HCT116 (cell line): ENCODE results near the gene CIDEA. TPM values are rescaled to one million over a fixed set of nuclear protein-coding genes. Genes with fewer than 3 reads are reported as not detected.

Experiments
- ATAC-seq: fragments of 200-7000 bp; cut with Tn5 transposase; 2 replicates; pipeline ENCODE4 v1.9.1; 2020; ENCODE audit warnings: mild to moderate bottlenecking, moderate library complexity
- BruUV-seq: library from RNA; stranded (reverse); fragments of 400-500 nt; replicated peaks from 2 replicates; lab custom pipeline; 2021; lab: Mats Ljungman, UMichigan
- CTCF ChIA-PET: fragments of 300-600 bp; sonication (Branson Sonifier 250); formaldehyde crosslinking; loops from one replicate; lab custom pipeline; 2021; ENCODE audit warnings: antibody characterized with exemption; lab: Charles Lee
- POLR2A ChIA-PET: fragments of 300-600, 350-600 bp; sonication (Branson Sonifier 250); formaldehyde crosslinking; loops from one replicate; lab custom pipeline; 2021; ENCODE audit warnings: antibody characterized with exemption; lab: Charles Lee
- RAD21 ChIA-PET, 2 experiments: fragments of 300-600 bp; sonication (Branson Sonifier 250); formaldehyde crosslinking; loops; one replicate each; lab custom pipeline; 2023; ENCODE audit warnings: low total read pairs in 2 of 2; ENCODE audit not compliant: uncharacterized antibody in 2 of 2, unreplicated experiment in 2 of 2, low non-redundant PET in 1 of 2; lab: Charles Lee
- DNase-seq: peaks from one replicate; pipeline ENCODE4 v3.0.0-alpha.2; 2010; ENCODE audit warnings: low read depth, low spot score
- H2AFZ ChIP-seq: fragments of 200-600 bp; shearing (Covaris generic), sonication (generic); 2 replicates; pipeline ENCODE4 v1.6.1; 2017; ENCODE audit warnings: low read depth, mixed run types, mixed read lengths, antibody characterized with exemption, low read length; ENCODE audit not compliant: poor library complexity, severe bottlenecking
- H3K27ac ChIP-seq: 2 replicates; pipeline ENCODE4 v1.5.1; 2012; ENCODE audit warnings: low read depth, low read length
- H3K27me3 ChIP-seq: fragments of 200-600 bp; sonication (generic); 2 replicates; pipeline ENCODE4 v1.6.1; 2016; ENCODE audit warnings: mixed run types, low read length, mixed read lengths; ENCODE audit not compliant: insufficient read depth
- H3K36me3 ChIP-seq, 2 experiments: fragments of 200-500 bp in 1 of 2; fragments of 200-600 bp in 1 of 2; sonication (Bioruptor generic) in 1 of 2; sonication (generic) in 1 of 2; 2 replicates each; pipeline versions ENCODE4 v1.5.1 to v1.6.1; 2014 to 2016; ENCODE audit warnings: low read length in 2 of 2, inconsistent platforms in 1 of 2, mixed read lengths in 1 of 2, mixed run types in 1 of 2; ENCODE audit not compliant: insufficient read depth in 2 of 2, control insufficient read depth in 1 of 2
- H3K4me1 ChIP-seq, 2 experiments: fragments of 200-600 bp in 1 of 2; sonication (generic) in 1 of 2; 2 replicates each; pipeline versions ENCODE4 v1.5.1 to v1.6.1; 2012 to 2017; ENCODE audit warnings: low read length in 2 of 2, inconsistent platforms in 1 of 2, mild to moderate bottlenecking in 1 of 2, mixed read lengths in 1 of 2, mixed run types in 1 of 2, moderate library complexity in 1 of 2; ENCODE audit not compliant: insufficient read depth in 2 of 2, control insufficient read depth in 1 of 2
- H3K4me2 ChIP-seq: fragments of 200-600 bp; sonication (generic); 2 replicates; pipeline ENCODE4 v1.6.1; 2017; ENCODE audit warnings: mixed run types, low read length, mixed read lengths
- H3K4me3 ChIP-seq, 2 experiments: fragments of 200-600 bp in 1 of 2; sonication (generic) in 1 of 2; replicated peaks in 1 of 2; 2 replicates each; pipeline ENCODE4 v1.5.1; 2011 to 2016; ENCODE audit warnings: low read length in 2 of 2, control low read depth in 1 of 2, low read depth in 1 of 2, mild to moderate bottlenecking in 1 of 2, mixed read lengths in 1 of 2, mixed run types in 1 of 2
- H3K79me2 ChIP-seq: fragments of 200-600 bp; sonication (generic); 2 replicates; pipeline ENCODE4 v1.6.1; 2017; ENCODE audit warnings: mild to moderate bottlenecking, mixed run types, low read length, moderate library complexity, mixed read lengths; ENCODE audit not compliant: insufficient read depth
- H3K9ac ChIP-seq: fragments of 200-600 bp; sonication (generic); 2 replicates; pipeline ENCODE4 v1.6.1; 2016; ENCODE audit warnings: low read length, mixed read lengths
- H3K9me2 ChIP-seq: fragments of 200-600 bp; sonication (generic), shearing (Covaris generic); 2 replicates; pipeline ENCODE4 v1.6.1; 2017; ENCODE audit warnings: mixed run types, mild to moderate bottlenecking, moderate library complexity; ENCODE audit not compliant: insufficient read depth
- H3K9me3 ChIP-seq, 2 experiments: fragments of 200-500 bp in 1 of 2; fragments of 200-600 bp in 1 of 2; sonication (Bioruptor generic) in 1 of 2; sonication (generic) in 1 of 2; 2 replicates each; pipeline ENCODE4 v1.6.1; 2014 to 2017; ENCODE audit warnings: low read length in 2 of 2, mixed read lengths in 2 of 2, inconsistent platforms in 1 of 2, low read depth in 1 of 2, mild to moderate bottlenecking in 1 of 2, mixed run types in 1 of 2, moderate library complexity in 1 of 2; ENCODE audit not compliant: control insufficient read depth in 1 of 2, insufficient read depth in 1 of 2
- H4K20me1 ChIP-seq: fragments of 200-600 bp; sonication (generic), shearing (Covaris generic); 2 replicates; pipeline ENCODE4 v1.6.1; 2017; ENCODE audit warnings: mixed run types, mild to moderate bottlenecking, moderate library complexity; ENCODE audit not compliant: insufficient read depth
- ATF3 ChIP-seq: IDR thresholded peaks from 2 replicates; pipeline ENCODE4 v1.6.1; 2012
- CBX3 ChIP-seq: IDR thresholded peaks from 2 replicates; pipeline ENCODE4 v1.6.1; 2012; ENCODE audit warnings: low read depth
- CTCF ChIP-seq, 3 experiments: fragments of 200-600 bp in 1 of 3; sonication (generic) in 1 of 3; IDR thresholded peaks in 2 of 3; conservative IDR thresholded peaks in 1 of 3; 2 replicates each; pipeline ENCODE4 v1.5.1; 2012 to 2017; ENCODE audit warnings: low read depth in 2 of 3, low read length in 2 of 3, antibody characterized with exemption in 1 of 3, borderline replicate concordance in 1 of 3, control low read depth in 1 of 3, mild to moderate bottlenecking in 1 of 3, mixed read lengths in 1 of 3, mixed run types in 1 of 3, moderate library complexity in 1 of 3; ENCODE audit not compliant: insufficient read depth in 1 of 3
- EGR1 ChIP-seq: IDR thresholded peaks from 2 replicates; pipeline ENCODE4 v1.6.1; 2012; ENCODE audit warnings: low read depth
- EZH2phosphoT487 ChIP-seq: fragments of 200-600 bp; IDR thresholded peaks from 2 replicates; pipeline ENCODE4 v1.6.1; 2018; ENCODE audit warnings: antibody characterized with exemption, borderline replicate concordance
- POLR2A ChIP-seq: IDR thresholded peaks from 2 replicates; pipeline ENCODE4 v1.7.0; 2011; ENCODE audit warnings: borderline replicate concordance; ENCODE audit not compliant: insufficient read depth, insufficient read length; ENCODE audit errors: extremely low read depth
- POLR2AphosphoS5 ChIP-seq: IDR thresholded peaks from 2 replicates; pipeline ENCODE4 v1.6.1; 2011; ENCODE audit warnings: mild to moderate bottlenecking, low read depth, low read length, moderate library complexity
- RAD21 ChIP-seq: IDR thresholded peaks from 2 replicates; pipeline ENCODE4 v1.6.1; 2012; ENCODE audit warnings: low read depth, mild to moderate bottlenecking
- SIN3A ChIP-seq: IDR thresholded peaks from 2 replicates; pipeline ENCODE4 v1.6.1; 2012; ENCODE audit warnings: low read depth
- SP1 ChIP-seq: IDR thresholded peaks from 2 replicates; pipeline ENCODE4 v1.6.1; 2012; ENCODE audit warnings: low read depth
- SRF ChIP-seq: IDR thresholded peaks from 2 replicates; pipeline ENCODE4 v1.6.1; 2012; ENCODE audit warnings: low read depth
- TCF7L2 ChIP-seq: IDR thresholded peaks from 2 replicates; pipeline ENCODE4 v1.7.0; 2011; ENCODE audit warnings: borderline replicate concordance, inconsistent platforms; ENCODE audit not compliant: insufficient read depth, insufficient read length; ENCODE audit errors: extremely low read depth
- ZFX ChIP-seq: fragments of 450-650 bp; IDR thresholded peaks from 2 replicates; pipeline ENCODE4 v1.6.1; 2017
- ZNF274 ChIP-seq: fragments of 200-500 bp; sonication (Bioruptor generic); IDR thresholded peaks from 2 replicates; pipeline ENCODE4 v1.6.1; 2014; ENCODE audit warnings: mild to moderate bottlenecking, low read depth, low read length, inconsistent platforms
- intact Hi-C: fragments of 100-400 bp; cut with micrococcal nuclease; formaldehyde crosslinking; loops from 2 replicates; pipeline ENCODE4 v1.10.0; 2022
- total RNA-seq: library from RNA; stranded (reverse); gene quantifications from one replicate; pipeline ENCODE4 v1.2.1, GENCODE V29; 2021; ENCODE audit not compliant: unreplicated experiment

The CIDEA gene
- total RNA-seq, 1 experiment from 2014 or later: not detected

GRCh38 chr18:12321333-12321732 lies 67.2 kb downstream of the CIDEA start:
- H3K9ac ChIP-seq: no peak overlapping the region
- intact Hi-C loops: no loop called here
- no peak for DNase-seq

GRCh38 chr18:12324991-12325725 lies 71.0 kb downstream of the CIDEA start:
- Histone ChIP-seq H3K9me3 (no peaks in the 10 kb centered on the region), H3K4me2 (no peak overlapping the region), H2AFZ (no peak overlapping the region), H3K79me2 (peaks cover 58% of the 10 kb centered on the region), H3K36me3 (peaks cover 16 to 49% of the 10 kb centered on the region in 2 experiments; a peak in 2 of 4 replicates), H3K27me3 (no peaks in the 10 kb centered on the region), H4K20me1 (peaks cover 5% of the 10 kb centered on the region; the same call in 1 of the 2 replicates), H3K9me2 (no peaks in the 10 kb centered on the region), H3K4me3 (no peak overlapping the region), H3K9ac (no peak overlapping the region), H3K27ac (no peak overlapping the region), H3K4me1 (peaks cover 0 to 7% of the 10 kb centered on the region in 2 experiments; a peak in 1 of 4 replicates)
- no peak for TF ChIP-seq CTCF (IDR thresholded peaks at IDR 0.05 in 2 of 3, conservative IDR thresholded peaks at IDR 0.05 in 1 of 3; ENCODE audit: borderline replicate concordance in 1 of 3, insufficient read depth in 1 of 3, low read depth in 2 of 3, low read length in 2 of 3)
- TF ChIP-seq POLR2AphosphoS5: no peak
- TF ChIP-seq SP1: no peak
- TF ChIP-seq RAD21: no peak
- no peak for ATAC-seq
- no TSS peak for BruUV-seq
- DNase-seq: no peak
- CTCF ChIA-PET: no interaction called here
- POLR2A ChIA-PET: no interaction called here
- intact Hi-C loops: loop anchor here (5.0 kb wide), 1 partner anchor 337 kb away; no protein-coding TSS in a partner anchor
- RAD21 ChIA-PET: no interaction called here

More at GRCh38 chr18:12321333-12321732, 67.2 kb downstream of the CIDEA start:
- Histone ChIP-seq H3K4me2 (no peak overlapping the region), H4K20me1 (peaks cover 5% of the 10 kb centered on the region; the same call in 1 of the 2 replicates), H3K4me3 (no peak overlapping the region), H3K27ac (no peak overlapping the region), H3K79me2 (peaks cover 82% of the 10 kb centered on the region), H3K9me3 (no peaks in the 10 kb centered on the region), H2AFZ (no peak overlapping the region), H3K27me3 (no peaks in the 10 kb centered on the region), H3K9me2 (no peaks in the 10 kb centered on the region), H3K4me1 (no peaks in the 10 kb centered on the region), H3K36me3 (peaks cover 13 to 42% of the 10 kb centered on the region in 2 experiments; a peak in 2 of 4 replicates)
- no peak for ATAC-seq
- ChIA-PET POLR2A (no interaction called here), RAD21 (no interaction called here), CTCF (no interaction called here)
- BruUV-seq: no TSS peak
- TF ChIP-seq POLR2AphosphoS5: no peak
- no peak for TF ChIP-seq CBX3
- TF ChIP-seq ATF3: no peak
- TF ChIP-seq EGR1: no peak
- no peak for TF ChIP-seq POLR2A
- TF ChIP-seq ZNF274: no peak
- no peak for TF ChIP-seq SRF
- TF ChIP-seq EZH2phosphoT487: no peak
- TF ChIP-seq SIN3A: no peak
- TF ChIP-seq ZFX: no peak
- TF ChIP-seq TCF7L2: no peak
